NK-92 (cell line): ENCODE measurements around the gene SNCA.

Experiments
- DNase-seq: peaks from one replicate; lab custom pipeline; 2025; ENCODE audit not compliant: unreplicated experiment; lab: John Stamatoyannopoulos, UW

Gene SNCA

DNA sequence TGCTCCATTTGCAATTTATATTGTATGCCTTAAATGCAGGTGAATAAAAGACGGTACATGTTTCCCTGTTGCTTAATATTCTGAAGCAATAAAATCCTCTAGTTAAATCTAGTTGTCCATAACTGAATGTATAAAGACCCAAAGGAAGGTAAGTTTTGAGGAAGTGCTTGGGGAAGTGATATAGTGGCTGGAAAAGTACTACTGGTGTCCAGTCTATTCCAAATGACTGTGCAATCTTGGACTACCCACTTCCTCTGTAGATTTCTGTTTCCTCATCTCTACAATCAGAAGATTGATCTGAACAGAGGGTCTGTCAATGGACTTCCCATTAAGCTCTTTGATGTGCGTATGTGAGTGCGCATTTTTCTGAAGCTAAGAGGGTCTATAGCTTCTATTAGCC is 17.0 kb downstream of the SNCA start:
- DNase-seq: no peak

DNA sequence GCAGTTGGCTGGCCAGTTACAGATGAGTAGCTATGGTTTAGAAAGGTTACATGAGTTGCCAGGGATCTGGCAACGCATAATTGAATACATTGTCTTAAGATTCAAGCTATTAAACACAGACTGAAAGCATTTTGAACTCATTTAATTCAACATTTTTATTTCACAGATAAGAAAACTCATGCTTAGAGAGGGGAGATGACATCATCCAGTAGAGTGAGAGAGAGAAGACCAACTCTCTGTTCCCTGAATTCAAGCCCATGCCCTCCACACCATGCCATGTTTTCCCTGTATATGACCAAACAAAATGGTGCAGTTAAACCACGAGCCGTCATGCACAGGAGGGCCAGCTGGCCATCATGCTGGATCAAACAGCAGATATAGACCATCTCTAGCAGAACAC is 22.6 kb downstream of the SNCA start:
- no peak for DNase-seq

DNA sequence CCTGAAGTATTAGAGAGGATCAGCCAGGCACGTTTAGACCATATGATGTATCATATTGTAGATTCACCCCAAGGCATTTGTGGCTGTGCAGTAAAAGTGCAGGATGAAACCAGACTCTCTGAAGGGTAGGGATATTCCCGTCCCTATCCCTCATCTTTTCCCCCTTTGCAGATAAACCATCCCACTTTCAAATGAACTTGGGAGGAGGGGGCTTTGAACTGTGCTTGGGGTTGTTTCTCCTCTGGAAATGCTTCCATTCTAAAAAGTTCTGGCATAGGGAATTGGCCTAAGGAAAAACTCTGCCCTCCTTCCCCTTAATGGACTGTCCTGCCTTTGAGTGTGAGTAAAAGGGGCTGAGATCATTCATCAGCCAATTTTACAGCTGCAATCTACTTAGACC is 23.8 kb downstream of the SNCA start:
- DNase-seq: no peak

DNA sequence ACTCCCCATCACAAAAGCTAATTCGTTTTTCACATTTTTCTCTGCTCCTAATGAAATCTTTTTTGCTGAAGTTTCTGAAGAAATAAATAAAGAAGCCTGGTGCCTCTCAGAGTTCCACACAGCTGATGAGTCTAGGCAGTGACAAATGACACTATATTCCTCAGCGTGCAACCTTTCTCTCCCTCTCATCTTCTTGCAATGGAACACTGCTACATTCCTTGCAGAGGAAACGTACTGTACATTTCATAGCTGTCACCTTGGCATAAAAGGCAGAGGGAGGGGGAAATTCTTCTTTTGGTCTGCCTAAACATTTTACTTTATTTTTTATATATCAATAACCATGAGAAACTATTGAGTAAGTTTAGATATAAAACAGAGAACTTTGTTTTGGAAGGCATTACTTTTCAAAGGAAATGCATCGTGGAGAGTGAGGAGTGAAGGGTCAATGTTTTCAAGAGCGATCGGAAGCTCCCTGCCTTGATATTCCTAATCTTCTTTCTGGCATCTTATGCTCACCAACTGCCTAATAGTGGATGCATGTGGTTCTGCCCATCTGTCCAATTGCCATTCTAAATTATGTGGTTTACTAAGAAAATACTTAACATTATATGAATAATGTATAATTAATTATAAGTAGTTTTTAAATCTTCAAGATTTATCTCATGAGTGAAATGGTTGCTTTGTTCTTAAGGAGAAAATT is 29.4 kb downstream of the SNCA start:
- no peak for DNase-seq

DNA sequence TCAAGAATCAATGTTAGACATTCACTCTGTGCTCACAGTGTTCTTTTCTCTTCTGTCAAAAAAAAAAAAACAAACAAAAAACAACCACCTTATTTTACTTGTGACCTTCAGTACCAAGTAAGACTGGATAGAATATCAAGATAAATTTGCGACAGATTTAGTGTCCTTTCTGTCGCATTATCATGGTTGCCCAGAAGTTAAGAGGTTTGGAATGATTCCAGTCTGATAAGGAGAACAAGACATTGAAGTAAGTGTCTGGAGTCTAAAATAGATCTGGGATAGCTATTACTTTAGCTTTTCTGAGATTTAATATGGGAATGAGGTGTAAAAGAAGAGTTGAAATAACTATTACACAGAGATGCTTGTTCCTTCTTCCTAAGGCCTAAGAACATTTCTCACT is 31.7 kb downstream of the SNCA start:
- DNase-seq: no peak

DNA sequence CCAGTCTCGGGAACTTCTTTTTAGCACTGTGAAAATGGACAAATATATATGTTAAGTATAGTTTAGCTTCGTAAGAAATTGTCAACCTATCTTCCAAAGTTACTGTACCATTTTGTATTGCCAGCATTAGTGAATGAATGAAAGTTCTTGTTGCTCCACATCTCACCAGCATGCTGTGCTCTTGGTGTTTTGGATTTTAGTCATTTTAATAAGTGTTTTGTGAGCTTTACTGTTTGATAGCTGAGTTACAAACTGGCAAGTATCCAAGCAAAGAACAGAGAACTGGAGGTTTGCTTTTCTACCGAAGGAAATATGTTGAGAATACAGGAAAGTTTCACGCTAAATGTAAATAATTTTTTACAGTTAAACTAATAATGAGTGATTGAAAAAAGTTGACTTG is 33.0 kb downstream of the SNCA start:
- no peak for DNase-seq

DNA sequence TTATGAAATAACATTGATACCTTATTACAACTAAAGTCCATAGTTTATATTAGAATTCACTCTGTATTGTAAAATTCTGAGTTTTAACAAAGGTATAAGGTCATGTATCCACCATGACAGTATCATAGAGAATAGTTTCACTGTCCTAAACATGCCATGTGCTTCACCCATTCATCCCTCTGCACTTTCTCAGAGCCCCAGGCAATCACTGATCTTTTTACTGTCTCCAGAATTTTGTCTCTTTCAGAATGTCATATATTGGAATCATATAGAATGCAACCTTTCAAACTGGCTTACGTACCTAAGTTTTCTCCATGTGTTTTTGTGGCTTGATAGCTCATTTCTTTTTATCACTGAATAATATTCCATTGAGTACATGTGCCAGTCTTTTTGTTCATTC is 33.9 kb downstream of the SNCA start:
- no peak for DNase-seq

DNA sequence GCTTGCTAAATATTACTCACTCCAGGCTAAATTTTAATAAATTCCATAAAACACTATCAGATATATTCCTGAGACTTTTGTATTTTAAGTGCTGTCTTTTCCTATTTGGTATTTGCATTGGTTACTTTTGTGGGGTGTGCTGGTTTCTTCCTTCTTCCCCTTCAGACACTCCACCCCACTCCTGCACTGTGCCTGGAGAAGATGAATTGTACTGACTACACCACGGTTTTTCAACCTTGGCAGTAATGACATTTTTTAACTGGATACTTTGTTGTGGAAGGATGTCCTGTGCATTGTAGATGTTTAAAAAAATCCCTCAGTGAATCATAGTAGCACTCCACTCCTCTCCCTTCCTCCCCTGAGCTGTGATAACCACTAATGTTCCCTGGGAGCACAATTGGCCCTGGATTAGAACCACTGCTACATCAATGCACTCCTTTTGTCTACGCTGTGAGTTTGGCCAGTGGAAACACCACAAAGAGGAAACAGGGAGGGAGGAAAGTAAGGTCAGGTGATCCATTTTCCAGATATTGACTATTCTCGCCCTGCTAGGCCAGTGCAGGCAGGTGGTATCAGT is 36.3 kb downstream of the SNCA start:
- no peak for DNase-seq

DNA sequence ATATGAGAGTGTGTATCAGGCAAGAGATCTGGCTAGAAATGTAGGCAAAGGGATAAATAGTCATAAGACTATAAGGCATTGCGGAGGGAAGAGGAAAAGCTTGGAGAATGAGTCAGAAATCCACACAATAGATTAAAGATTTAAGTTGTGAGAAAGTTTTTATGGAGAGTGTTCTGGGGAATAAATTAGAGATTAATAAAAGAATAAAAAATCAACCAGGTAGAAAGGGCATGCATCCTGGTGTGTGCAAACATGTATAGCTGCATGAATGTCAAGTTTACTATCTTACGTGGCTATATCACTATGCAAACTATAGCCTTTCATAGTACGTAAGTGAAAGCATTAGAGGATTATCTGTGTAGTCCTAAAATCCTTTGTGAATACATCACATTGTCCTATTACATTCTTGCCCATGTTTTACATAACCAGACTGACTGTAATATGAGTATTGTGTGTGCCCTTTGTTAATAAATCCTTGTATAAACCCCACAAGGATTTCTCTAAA is 36.9 kb downstream of the SNCA start:
- DNase-seq: no peak

DNA sequence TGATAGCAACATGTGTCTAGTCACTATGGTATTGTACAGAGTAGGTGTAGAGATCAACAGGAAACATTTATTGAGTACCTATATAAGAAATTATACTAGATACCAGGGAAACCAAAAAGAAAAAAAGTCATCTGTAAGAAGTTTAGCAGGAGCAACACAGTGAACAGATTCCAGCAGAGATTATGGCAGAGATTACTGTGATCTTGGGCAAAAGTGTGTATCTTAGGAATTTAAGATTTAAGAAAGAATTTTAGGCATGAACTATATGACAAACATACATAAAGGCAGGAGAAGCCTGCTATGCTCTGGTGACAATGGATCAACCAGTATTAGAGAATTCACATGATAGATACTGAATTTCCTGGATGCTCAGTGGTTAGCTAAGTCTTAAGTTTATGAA is 37.9 kb downstream of the SNCA start:
- no peak for DNase-seq

DNA sequence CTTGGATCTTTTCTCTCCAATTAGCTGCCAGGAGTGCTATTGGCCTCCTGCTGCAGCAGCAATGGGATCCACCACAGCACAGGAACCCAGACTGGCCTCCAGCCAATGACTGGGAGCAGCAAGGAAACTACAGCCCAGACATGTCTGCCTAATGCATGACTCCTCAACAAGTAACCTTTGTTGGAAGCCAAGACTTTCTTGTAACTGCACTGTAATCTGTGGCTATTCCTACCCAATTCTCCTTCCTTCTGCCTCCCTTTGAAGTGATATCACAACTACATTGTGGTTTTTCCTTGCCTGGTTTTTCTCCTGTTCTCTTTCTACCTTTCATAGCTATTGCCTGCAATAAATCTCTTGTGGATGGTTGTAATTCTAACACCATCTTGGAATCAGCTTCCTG is 39.8 kb downstream of the SNCA start:
- no peak for DNase-seq

DNA sequence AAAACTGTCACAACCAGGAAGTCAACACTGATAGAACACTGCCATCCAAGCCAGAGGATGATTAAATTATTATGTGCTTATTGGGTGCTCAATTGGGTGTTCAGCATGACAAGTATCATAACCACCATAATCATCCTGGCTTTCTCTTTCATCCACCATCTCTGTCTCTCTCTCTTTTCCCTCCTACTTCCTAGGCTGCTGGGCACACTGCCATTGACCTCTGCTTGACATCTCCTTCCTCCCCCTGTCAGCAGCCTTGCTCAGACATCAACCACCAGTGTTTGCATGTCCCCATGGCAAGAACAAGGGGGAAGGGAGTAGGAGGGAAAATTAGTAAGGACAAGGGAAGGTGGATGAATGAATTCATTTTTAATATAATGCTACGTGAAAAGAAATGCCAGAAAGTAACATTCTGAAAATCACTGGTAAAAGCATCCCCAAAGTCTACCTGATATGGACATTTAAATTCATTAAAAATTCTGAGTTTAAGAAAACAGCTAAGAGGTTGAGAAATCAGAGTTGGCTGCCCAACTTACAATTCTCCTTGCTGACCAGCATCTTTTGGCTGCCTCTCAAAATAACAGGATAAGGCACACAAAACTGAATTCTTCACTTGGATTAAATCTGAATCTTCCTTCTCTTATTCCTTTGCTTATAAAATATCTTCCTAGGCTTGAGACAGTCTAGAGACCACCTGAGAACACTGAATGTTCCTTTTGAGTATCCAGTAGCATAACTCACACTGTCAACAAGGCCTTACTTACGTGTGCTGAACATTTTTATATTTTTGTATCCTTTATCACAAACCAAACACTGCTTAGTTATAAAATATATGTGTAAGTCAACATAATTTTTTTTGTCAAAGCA is 48.5 kb downstream of the SNCA start:
- DNase-seq: no peak

DNA sequence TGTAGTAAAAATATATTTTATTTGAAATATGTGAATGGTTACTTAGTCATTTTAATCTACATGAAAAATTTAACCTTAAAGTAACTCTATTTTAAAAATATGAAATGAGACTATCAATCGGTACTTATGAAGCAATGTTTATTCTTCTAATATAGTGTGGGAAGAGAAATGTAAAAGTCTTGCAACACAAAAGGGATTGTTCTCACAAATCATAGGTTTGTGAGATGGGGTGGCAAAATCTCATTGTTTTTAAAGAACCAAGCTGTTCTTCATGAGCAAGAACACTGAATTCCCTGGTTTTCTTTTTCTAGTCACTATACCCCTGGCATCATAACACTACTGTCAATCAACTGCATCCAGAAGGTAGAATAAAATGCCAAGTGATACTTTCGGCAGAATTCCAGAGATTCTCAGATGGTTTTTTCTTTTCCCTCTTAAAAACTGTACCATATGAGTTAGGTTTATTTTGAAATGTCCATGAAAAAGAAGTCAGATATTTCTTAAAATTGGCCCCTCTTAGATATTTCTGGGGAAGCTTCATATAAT is 52.2 kb downstream of the SNCA start:
- DNase-seq: no peak

DNA sequence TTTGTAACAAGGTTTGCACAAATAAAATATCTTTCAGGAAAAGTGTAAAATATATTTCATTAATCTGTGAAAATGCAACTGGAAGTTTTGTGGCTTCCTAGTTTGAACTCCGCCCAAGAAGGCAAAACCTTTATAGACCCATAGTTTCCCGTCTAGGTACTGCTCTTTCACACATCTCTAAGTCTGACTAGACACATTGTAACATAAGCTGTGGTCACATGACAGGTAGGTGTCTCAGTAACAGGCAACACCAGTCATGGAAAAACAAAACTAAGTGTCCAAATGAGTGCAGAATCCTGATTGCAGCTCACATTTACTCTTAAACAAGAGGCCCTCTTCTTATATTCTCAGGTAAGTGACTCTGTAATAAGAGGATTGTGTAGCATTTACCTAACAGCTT is 55.6 kb downstream of the SNCA start:
- no peak for DNase-seq

DNA sequence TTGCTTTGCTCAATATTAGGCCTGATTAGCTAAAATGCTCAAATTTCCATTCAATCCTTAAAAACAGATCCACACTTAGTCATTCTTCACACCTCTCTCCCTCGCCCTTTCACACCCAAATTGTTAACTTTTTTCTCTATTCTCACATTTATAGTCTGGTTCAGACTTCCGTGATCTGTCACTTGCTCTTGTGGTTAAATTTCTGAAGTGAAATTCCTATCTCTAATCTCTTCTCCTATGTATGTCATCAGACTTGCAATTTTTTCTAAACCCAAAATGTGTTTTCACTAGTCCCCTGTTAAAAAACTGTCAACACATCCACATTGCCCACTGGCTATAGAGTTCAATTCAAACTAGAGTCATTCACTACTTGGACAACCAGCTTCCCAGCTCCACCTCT is 63.2 kb downstream of the SNCA start:
- no peak for DNase-seq

DNA sequence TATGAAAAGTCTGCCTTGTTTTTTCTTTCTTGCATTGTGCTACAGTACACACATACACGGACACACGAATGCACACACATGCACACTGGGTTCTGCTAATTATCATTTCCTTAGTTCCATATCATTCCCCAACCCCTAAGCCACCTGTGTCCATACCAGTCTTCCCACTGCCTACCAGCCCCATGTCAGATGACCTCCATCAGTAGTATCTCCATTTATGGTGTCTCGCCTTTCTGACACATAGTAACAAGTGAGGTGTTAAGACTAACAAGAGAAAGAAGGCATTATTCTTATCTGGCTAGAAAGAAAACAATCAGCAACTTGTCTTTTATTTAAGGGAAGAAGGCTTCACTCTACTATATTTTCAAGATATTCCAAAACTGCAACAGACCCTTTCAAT is 67.1 kb downstream of the SNCA start:
- no peak for DNase-seq

DNA sequence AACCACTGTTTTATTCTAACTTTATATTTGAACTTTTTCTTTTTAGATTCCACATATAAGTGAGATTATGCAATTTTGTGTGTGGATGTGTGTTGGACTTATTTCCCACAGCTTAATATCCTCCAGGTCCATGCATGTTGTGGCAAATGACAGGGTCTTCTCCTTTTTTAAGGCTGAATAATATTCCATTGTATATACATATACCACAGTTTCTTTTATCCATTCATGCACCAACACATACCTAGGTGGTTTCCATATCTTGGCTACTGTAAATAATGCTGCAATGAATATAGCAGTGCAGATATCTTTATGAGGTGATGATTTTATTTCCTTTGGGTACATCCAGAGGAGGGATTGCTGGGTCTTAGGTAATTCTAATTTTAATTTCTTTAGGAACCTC is 69.0 kb downstream of the SNCA start:
- DNase-seq: no peak

DNA sequence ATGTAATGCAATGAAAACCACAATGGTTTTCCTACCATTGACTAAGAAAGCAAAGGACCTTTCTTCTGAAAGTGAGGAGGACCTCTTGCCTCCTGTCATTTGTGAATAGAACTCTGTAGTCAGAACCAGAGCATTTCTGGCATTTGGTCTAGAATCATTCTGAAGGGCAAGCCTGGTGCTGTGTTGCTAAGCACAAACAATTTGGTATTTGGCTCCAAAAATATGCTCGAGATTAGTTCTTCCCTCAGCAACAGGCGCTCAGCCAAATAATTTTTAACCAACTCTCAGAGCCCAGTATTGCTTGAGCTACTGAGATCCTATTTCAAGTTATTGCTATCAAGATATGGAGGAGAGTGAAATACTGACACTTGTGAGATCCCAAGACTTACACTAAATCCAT is 71.0 kb downstream of the SNCA start:
- no peak for DNase-seq

DNA sequence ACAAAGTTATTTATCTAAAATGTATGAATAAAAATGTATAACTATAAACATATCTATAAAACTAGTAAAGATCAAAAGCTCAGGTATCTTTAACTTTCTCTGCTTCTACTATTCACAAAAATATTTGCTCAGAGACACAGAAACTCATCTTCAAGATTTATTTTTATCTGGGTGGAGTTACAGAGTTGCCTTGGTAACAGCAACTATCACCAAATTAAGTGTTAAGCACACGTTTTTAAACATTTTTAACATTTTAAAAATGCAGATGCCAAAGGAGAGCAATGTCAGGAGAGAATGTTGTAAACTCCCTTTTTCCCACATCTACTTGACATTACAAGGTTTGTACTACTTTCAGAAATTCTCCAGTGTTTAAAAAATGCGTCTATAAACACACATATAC is 71.4 kb downstream of the SNCA start:
- DNase-seq: no peak

DNA sequence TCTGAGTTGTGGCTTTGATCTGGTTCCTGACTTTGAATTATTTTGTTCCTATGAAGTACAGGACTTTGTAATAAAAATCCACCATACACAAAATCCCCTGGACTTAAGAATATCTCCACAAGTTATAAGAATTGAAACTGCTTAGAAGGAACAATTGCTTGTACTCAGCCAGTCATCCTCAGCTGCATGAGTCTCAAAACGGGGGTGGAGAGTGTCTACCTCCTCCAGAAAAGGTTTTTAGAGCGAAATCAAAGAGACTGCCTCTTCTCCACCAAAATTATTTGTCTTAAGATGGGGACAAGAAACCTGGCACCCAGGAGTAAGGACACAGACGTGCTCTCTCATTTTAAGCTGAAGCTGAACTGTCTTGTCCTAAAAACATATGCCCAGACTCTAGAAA is 74.7 kb downstream of the SNCA start:
- no peak for DNase-seq

DNA sequence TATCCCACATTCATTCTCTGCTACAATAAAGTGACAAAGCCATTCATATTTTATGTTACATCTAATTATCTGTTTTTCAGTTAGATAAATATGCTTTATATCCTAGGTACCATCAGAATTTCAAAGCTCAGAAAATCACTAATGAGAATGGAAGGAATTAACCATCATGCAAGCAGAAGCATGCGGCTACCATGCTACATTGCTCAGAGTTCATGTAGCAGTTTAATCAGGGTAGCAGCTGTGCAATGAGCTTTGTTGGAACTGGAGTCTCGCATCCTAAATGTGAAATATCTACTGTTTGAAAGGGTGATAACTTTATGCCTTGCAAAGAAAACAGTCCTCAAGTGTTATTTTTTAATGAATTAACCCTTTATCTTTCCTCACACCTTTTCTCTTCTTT is 77.5 kb downstream of the SNCA start:
- DNase-seq: no peak

DNA sequence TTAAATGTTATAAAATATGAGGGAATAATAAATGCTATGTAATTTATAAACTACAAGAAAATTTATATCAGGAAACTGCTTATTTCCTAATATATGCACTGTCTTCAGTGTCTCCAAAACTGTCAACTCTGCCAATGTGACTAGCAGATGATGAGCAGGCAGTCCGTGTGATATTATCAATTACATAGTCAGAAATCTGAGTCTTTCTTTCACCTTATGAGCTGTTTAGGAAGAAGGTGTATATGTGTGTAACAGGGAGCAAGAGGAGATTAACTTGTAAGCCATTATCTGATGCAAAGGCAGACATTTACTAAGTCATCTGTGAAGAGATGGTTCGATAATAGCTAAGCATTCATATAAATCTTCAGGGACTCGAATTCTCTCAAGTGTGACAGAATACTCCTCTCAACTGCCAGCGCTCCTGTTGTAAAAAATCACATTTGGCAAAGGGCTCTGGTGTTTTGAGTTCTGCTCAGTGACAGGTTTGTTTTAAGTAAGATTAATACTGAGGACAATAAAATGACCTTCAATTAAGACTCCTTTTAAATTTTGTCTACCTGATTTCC is 79.7 kb downstream of the SNCA start:
- DNase-seq: no peak
